Lower leg skin (tissue), 3 donors: ENCODE measurements around the gene FGD4.

Experiments
- CTCF ChIP-seq, 3 donors: fragments of 450-650 bp; IDR thresholded peaks; one replicate each; pipeline ENCODE4 v1.5.1; 2016; ENCODE audit warnings: antibody characterized with exemption in 3 of 3, mild to moderate bottlenecking in 3 of 3, moderate library complexity in 2 of 3
- POLR2A ChIP-seq, 2 donors: fragments of 450-650 bp; IDR thresholded peaks; one replicate each; pipeline ENCODE4 v1.6.1; 2016 to 2017; ENCODE audit warnings: antibody characterized with exemption in 2 of 2, mild to moderate bottlenecking in 1 of 2, moderate library complexity in 1 of 2

GRCh38 chr12:32502693-32503502, 103.5 kb downstream of the FGD4 start:
- no peak for TF ChIP-seq CTCF (IDR thresholded peaks at IDR 0.05)
- TF ChIP-seq POLR2A (IDR thresholded peaks at IDR 0.05), result no peak
